NCI-H2227 (cell line): Measurements from ENCODE around the gene CREG2.

ENCODE experiments used
- DNase-seq: peaks from one replicate; lab custom pipeline; 2025; ENCODE audit not compliant: unreplicated experiment; lab: John Stamatoyannopoulos, UW

Gene CREG2, protein sequence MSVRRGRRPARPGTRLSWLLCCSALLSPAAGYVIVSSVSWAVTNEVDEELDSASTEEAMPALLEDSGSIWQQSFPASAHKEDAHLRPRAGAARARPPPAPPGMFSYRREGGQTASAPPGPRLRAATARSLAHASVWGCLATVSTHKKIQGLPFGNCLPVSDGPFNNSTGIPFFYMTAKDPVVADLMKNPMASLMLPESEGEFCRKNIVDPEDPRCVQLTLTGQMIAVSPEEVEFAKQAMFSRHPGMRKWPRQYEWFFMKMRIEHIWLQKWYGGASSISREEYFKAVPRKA

DNA sequence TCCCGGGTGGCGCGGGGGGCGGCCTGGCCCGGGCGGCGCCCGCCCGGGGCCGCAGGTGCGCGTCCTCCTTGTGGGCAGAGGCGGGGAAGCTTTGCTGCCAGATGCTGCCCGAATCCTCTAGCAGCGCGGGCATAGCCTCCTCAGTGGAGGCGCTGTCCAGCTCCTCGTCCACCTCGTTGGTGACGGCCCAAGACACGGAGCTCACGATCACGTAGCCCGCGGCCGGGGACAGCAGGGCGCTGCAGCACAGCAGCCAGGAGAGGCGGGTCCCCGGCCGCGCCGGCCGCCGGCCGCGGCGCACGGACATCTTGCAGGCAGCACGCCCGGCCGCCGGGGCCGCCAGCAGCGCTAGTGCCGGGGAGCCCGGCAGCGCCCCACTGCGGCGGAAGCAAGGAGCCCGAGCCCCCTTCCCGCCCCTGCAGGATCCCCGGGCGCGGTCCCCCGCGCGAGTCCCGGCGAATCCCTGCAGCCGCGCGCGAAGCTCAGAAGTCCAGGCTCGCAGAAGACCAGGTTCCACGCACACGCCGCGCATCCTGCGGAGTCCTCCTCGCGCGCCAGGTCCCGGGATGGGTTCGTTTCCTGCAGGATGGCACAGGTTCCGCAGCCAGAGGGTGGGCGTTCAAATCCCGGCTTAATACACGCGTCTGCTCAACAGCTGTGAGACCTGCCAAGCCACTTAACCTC lies at the start of gene CREG2:
TSS of gene CREG2 (minus strand) at position 353 of the 684 bp plus-strand sequence. CDS start at position 307, 46 bp downstream.
- DNase-seq: peak; percentile 55

DNA sequence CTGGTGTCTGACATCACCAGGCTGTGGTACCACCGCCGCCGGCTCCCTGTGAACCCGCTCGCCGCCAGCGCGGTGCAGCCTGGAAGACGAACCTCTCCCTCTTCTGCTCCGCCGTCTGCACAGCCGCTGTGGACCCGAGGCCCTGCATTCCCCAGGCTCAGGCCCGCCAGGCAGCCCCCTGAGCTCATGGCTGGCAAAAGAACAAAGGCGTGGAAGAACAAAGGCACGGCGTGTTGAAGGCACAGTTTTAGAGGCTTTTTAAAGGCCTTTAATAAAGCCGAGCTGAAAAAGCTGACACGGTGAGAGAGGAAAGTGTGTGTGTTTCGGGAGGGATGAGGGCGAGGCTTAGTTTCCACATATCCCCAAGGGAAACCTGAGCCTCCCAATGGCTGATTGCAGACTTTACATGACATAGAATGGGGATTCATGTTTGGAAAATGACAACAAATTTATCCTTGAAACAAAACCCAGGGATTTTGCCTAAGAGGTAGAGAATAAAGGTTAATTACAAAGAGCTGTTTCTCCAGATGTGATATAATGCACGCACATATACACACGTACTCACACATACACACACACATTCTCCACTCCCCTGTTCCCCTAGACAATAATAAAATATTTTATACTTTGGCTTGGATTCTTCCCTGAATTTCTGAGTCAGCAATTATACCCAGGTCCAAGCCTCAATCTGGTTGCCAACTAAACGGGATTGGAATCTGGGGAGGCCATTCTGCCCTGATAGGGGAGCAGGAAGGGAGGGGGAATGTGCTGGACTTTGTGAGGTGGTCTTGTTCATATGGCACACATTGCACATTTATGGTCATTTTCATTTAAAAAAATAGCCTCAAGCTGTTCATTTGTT lies 47.9 kb upstream of the CREG2 start:
- peak; percentile 38 for DNase-seq

DNA sequence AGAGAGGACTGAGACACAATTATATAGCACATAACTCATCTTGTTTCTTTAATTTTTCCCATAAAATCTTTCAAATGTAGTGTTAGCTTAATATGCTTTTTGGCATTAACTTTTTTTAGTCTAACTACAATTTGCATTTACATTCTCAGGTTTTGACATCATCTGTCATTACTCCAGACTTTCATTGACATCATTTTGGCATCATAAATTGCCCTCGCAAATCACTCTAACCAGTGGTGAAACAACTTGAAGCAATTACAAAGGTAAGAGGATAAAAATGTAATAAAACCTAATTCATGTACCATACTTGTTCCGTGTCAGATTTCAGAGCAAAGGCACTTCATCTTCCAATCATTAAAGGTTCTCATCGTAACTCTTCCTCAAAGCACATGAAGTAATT lies 46.2 kb upstream of the CREG2 start:
- DNase-seq: no peak

DNA sequence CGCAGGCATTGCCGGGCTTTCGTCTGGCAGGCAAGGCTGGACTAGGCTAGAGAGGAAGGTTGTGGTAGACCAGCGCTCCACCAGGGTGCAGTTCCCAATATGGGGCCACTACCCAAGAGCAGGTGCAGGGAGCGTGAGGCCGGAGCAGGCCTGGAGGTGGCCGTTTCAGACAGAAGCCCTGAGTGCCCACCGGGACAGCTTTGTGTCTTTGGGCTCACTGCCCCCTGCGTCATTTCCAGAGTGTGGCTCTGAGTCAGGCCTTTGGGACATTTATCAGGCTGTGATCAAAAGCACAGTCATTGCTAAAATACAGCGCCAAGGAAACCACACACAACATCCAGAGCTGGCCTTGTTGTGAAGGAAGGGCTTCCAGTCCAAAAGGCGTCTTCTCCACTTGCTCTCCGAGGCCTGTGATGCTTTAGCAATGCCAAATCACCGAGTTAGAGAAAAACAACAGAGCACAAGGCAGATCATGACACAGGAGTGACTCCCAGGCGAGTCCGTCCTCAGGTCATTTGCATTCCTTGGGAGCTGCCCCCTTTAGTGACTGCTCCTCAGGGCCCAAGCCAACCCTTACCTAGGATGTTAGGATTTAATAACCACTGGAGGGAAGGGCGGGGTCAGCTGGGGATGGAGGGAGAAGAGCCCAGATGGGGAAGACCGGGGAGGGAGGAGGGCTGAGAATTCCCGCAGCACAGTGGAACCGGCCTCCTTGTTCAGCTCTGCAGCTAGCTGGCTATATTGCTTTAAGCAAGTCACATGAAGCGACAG lies 45.3 kb upstream of the CREG2 start:
- DNase-seq: no peak

DNA sequence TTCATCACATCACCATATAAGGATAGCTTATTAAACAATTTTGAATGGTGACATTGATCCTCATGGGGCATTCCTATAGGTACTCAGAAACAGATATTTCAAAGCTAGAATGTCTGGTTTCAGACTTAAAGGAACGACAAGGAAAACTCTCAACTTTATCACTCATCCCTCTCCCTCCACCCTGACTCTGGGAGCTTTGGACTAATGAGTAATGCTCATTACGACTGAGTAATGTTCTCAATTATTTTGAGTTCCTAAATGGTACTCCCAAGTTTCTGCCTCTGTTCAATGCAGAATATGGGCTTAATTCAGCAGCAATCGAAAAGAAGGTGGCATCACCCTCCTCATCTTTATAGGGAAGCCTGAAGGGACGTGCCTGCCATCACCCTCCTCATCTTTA lies 44.2 kb upstream of the CREG2 start:
- DNase-seq: no peak

DNA sequence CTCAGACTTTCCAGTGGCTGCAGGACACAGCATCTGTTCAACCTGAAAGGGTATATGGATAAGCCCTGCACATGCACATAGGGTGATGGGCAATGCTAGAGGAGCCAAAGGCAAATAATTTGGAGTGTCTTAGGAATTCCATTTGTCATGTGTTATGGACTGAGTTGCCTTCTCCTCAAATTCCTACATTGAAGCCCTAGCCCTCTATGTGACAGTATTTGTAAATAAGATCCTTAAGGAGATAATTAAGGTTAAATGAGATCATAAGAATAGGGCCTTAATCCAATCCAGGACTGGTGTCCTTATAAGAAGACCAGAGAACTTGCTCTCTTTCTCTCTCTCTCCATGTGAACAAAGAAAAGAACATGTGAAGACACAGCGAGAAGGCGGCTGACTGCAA lies 42.9 kb upstream of the CREG2 start:
- DNase-seq: no peak

DNA sequence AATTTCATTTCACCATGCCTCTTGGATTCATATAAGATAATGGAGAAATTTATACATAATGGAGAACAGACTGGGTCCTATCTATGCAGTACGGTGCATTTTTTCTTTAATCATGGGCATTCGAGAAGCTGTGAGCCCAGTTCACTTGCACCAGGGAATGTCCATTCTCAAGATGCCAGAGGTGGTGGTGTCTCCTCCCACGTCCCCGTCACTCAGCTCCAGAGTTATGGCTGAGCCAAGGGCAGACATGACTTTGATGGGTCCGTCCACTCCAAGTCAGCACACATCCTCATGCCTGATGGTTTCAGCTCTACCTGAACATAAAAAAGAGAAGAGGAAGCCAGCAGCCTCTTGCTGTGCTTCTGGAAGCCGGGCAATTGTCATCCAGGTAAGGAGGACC lies 42.1 kb upstream of the CREG2 start:
- no peak for DNase-seq

DNA sequence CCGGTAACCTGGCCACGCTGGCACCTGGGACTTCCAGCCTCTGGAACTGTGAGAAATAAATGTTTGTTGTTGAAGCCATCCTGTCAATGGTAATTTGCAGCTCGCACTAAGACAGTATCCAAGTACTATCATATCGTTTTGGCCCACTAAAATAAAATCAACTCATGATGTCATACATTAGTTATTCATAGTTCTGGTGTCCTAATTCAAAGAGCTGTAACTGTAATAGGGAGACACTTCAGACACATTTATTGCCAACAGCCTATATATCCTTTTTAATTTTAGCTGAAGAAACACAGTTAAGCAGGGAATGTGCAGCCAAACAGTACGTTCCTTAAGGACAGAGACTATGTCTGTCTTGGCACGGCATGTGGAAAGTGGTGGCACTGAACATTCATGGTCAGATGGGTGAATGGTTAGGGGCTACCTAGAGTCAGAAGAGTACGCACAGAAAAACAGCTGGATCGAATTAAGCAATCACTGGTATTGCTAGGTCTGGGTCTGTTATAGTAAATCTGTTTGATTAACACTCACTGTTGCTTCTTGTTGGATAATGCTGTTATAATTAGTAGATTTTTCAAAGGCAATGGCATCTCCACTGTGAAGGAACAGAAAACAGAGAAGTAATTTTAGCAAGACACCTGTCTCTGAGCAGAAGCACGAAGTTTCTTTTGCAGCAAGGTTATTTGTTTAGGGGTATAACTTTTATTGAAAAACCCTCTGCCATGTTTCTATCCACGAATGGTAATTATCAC lies 41.3 kb upstream of the CREG2 start:
- DNase-seq: no peak

DNA sequence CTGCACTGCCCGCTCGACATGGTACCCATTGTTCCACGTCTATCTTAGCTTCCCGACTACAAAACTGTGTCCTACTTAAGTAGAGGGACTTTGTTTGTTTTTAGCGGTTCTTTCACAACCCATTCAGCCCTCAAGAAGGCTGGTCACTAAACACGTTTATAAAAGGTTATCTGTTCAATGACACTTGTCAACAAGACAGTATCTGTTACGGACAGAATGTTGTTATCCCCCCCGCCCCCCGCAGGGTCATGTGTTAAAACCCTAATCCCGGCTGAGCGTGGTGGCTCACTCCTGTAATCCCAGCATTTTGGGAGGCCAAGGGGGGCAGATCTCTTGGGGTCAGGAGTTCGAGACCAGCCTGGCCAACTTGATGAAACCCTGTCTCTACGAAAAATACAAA lies 40.4 kb upstream of the CREG2 start:
- DNase-seq: no peak

DNA sequence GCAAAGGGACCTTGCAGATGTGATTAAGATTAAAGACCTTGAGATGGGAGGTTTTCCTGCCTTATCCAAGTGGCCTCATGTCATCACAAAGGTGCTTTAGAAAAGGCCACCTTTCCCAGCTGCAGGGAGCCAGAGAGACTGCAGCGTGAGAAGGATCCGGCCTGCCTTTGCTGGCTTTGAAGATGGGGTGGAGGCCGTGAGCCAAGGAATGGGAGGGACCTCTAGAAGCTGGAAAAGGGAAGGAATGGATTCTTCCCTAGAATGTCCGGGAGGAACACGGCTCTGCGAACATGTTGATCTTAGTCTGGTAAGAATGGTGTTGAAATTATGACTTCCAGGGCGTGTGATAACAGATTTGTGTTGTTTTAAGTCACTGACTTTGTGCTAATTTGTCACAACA lies 39.9 kb upstream of the CREG2 start:
- no peak for DNase-seq

DNA sequence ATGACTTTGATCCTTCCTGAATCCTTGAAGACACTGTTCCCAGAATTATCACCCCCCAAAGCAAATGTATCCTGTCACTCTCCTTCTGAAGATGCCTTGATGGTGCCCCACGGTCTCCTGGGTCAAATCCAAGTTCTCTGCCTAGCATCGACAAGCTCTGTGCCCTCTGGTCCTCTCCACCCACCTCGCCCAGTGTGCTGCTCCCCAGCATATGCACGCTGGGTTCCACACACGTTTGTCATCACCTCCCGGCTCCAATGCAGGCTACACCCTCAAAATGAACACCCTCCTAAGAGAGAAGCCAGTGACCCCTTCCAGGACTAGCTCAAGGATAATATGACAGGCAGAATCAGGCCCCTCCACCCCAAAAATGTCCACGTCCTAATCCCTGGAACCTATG lies 39.5 kb upstream of the CREG2 start:
- no peak for DNase-seq

DNA sequence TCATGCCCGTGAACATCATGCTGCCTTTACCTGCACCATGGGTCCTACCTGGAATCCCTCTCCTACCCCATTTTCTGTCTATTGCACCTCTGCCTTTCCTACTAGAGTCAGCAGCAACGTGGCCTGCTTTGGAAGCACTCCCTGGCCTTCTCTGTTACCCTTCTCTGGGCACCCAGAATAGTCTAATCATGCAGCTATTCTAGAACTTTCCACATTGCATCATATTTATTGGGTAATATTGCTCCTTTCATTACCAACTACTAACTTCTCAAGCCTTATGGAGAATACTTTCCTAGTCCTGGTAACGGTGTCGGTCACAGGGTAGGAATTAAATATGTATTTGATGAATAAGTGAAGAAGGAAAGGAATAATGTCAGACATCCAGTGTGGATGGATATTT lies 33.3 kb upstream of the CREG2 start:
- no peak for DNase-seq

DNA sequence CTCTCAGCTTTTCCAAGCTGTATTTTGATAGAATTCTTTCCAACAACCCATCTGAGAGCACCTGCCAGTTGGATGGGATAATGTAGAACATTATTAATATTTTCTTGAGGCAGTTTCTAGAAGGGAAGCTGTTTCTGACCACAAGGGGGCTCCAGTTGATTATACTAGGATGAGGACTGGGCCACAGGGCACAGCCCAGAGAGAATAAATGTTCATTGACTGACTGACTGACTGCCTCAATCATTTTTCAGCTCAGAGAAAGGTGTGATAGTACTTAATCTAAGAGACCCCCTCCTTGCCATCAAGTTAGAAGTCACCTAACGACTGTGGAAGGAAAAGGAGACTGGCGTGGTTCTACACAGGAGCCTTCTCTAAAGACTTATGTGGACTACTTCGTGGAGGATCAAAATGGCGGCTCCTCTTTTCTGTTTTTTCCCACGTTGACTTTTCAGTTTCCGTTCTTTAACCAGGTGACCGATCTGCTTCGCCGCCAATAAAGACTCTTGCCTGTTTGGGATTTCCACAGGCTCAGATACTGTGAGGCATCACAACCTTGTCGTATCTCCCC lies 31.9 kb upstream of the CREG2 start:
- peak; percentile 22 for DNase-seq

DNA sequence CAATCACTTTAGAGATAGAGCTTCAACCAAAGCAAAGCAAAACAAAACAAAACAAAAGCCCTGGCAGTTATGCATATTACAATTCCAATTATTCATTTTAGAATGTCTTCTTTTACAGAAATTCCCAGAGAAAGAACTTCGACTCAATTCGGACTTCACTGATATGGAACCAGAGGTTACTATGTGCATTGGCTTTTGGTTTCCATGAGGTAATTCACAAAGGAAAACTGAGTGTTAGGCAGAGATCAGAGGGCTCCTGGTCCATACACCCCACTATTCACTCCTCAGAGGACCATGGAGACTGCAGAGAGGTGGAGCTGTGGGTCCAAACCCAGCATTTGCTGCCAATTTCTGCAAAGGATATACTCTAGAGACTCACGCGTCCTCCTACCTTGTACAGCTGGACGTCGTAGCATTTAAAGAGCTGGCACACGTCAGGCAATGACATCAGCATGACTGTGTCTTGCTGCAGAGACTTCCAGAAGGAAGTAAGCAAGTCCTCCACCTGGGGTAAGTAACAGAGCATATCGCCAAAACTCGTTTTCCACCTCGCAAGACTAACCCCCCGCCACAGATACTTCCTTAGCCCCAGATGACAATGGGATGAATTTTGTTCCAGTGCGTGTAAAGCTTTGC lies 31.3 kb upstream of the CREG2 start:
- no peak for DNase-seq

DNA sequence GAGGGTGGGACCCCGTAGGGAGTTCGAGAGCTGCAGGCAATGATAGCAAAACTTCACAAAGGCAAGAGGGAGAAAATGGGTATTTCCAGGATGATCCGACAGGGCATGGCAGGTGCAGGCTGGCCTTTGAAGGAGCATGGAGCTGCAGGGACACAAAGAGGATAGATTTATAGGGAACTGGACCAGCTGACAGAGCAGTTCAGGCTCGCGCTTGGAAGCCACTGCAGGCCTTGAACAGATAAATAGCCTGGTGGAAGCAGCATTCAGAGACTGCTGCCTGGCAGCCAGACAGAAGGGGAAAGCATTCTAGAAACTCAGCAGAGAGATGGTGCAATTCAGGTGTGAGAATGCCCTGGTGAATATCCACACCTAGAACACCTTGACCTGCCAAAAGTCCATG lies 29.3 kb upstream of the CREG2 start:
- DNase-seq: no peak

DNA sequence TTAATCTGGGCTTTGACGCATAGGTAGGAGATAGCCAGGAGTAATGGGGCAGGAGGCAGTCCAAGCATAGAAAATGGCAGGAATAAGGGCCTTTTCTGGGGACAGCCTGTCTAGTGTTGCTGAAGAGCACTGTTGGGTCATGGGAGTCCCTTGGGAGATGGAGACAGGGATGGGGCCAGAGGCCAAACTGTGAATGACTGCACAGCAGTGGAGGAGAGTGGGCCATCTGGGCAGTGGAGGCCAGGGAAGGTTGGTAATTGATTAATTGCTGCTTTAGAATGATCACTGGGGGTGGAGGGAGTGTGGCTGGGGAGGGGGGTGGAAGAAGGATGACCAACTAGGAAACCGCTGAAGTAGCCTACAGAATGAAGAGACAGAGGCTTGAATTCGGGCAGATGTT lies 28.6 kb upstream of the CREG2 start:
- DNase-seq: no peak

DNA sequence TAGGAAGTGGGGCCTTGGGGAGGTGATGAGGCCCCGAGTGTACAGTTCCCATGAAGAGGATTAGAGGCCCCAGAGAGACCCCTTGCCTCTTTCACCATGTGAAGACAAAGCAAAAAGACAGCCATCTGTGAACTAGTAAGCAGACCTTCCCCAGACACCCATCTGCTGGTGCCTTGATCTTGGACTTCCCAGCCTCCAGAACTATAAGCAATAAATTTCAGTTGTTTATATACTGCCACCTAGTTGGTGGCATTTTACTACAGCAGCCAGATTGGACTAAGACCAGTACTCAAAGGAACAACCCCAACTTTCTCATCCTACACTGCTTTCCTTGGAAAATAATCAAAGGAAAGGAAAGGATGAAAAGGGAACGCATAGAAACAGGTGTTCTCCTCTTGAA lies 27.9 kb upstream of the CREG2 start:
- no peak for DNase-seq

DNA sequence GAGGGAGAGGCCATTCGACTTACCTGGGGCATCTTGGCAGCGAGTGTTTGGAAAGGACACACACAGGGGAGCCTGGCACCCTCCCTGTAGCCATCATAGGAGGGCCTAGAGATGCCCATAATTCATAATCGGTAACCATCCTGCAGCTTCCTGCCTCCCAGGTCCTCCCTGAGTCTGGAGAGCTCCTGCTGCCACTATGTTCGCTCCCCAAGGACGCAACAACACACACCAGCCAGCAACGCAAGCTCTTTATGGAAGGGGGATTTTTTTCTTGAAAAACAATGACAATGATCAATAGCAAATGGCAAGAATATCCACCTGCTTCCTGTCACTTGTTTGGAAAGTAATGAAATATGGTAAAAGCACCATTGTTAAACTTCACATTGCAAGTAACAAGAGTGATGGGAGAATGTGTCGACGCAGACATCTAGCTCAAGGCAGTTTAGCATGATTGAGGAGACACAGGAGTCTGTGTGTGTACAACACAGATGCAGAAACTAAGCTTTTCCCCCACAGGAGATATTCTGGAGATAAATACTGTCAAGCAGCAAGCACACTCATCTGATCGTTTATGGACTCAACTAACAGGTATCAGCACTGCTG lies 24.9 kb upstream of the CREG2 start:
- no peak for DNase-seq

DNA sequence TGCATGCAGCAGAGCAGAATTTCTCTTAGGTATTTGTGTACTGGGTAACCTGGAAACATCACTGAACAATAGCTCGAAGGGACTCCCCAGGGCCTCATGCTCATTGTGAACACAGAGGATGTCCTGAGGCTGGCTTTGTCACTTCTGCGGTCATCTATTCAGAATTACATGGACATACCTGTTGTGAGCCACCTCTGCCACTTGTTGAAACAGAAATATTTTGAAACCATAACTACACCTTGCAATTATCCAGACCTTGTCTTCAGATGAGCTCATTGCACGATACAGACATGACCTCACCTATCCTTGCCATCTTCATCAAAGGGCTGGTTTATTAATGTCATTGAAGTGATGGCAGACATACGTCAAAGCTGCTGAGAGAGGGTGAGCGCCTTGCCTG lies 23.4 kb upstream of the CREG2 start:
- no peak for DNase-seq
